Chondrocyte (in vitro differentiated cells): ENCODE data around the gene ZNHIT3. TPM values are rescaled to one million over a fixed set of nuclear protein-coding genes. Genes with fewer than 3 reads are reported as not detected.

Experiments
- DNase-seq: peaks from one replicate; pipeline ENCODE4 v3.0.0; 2021; ENCODE audit warnings: mixed read lengths, low spot score
- H3K27ac Mint-ChIP-seq: one replicate; pipeline ENCODE4 v1.8.0; 2021; ENCODE audit warnings: mild to moderate bottlenecking, moderate library complexity, mixed read lengths; ENCODE audit not compliant: unreplicated experiment
- H3K27me3 Mint-ChIP-seq: 2 replicates; pipeline ENCODE4 v1.8.0; 2021; ENCODE audit warnings: low read depth, mixed read lengths
- H3K36me3 Mint-ChIP-seq: 2 replicates; pipeline ENCODE4 v1.8.0; 2021; ENCODE audit warnings: low read depth, mixed read lengths
- H3K4me1 Mint-ChIP-seq: 2 replicates; pipeline ENCODE4 v1.8.0; 2021; ENCODE audit warnings: low read depth, mild to moderate bottlenecking, mixed read lengths
- H3K4me3 Mint-ChIP-seq: one replicate; pipeline ENCODE4 v1.8.0; 2021; ENCODE audit warnings: mild to moderate bottlenecking, moderate library complexity, mixed read lengths; ENCODE audit not compliant: unreplicated experiment
- H3K9me3 Mint-ChIP-seq: 2 replicates; pipeline ENCODE4 v1.8.0; 2021; ENCODE audit warnings: low read depth, mixed read lengths
- CTCF ChIP-seq: fragments of 200-600 bp; sonication (generic); IDR thresholded peaks from 2 replicates; pipeline ENCODE4 v1.5.0; 2021; ENCODE audit warnings: antibody characterized with exemption, mild to moderate bottlenecking, moderate library complexity
- total RNA-seq: library from RNA; stranded (reverse); gene quantifications from 3 replicates; pipeline ENCODE4 v1.2.1, GENCODE V29; 2021

Gene ZNHIT3
- total RNA-seq, 1 donor from 2014 or later, result 25.2 TPM

GRCh38 chr17:36510636-36511035 is 24.2 kb downstream of the ZNHIT3 start:
- no peak for TF ChIP-seq CTCF
- Mint-ChIP-seq H3K36me3 (peaks cover 21% of the 10 kb centered on the region), H3K4me1 (no peaks in the 10 kb centered on the region), H3K27me3 (no peaks in the 10 kb centered on the region), H3K4me3 (no peak overlapping the region), H3K9me3 (no peaks in the 10 kb centered on the region), H3K27ac (no peak overlapping the region)
- no peak for DNase-seq

- Mint-ChIP-seq H3K9me3 (no peaks in the 10 kb centered on the region), H3K36me3 (peaks cover 17% of the 10 kb centered on the region), H3K4me3 (no peak overlapping the region), H3K27me3 (no peaks in the 10 kb centered on the region), H3K27ac (no peak overlapping the region), H3K4me1 (no peaks in the 10 kb centered on the region)
- no peak for TF ChIP-seq CTCF
- no peak for DNase-seq
Measured at GRCh38 chr17:36511216-36511615, 24.7 kb downstream of the ZNHIT3 start.

GRCh38 chr17:36512641-36513040 is 26.2 kb downstream of the ZNHIT3 start:
- Mint-ChIP-seq H3K36me3 (peaks cover 13% of the 10 kb centered on the region), H3K27me3 (no peaks in the 10 kb centered on the region), H3K27ac (no peak overlapping the region), H3K9me3 (no peaks in the 10 kb centered on the region), H3K4me3 (no peak overlapping the region), H3K4me1 (no peaks in the 10 kb centered on the region)
- DNase-seq, result no peak
- no peak for TF ChIP-seq CTCF

GRCh38 chr17:36514856-36515255 is 28.4 kb downstream of the ZNHIT3 start:
- Mint-ChIP-seq H3K27ac (no peak overlapping the region), H3K9me3 (no peaks in the 10 kb centered on the region), H3K4me3 (no peak overlapping the region), H3K4me1 (no peaks in the 10 kb centered on the region), H3K36me3 (peaks cover 17% of the 10 kb centered on the region), H3K27me3 (no peaks in the 10 kb centered on the region)
- no peak for DNase-seq
- TF ChIP-seq CTCF, result no peak

- no peak for TF ChIP-seq CTCF
- Mint-ChIP-seq H3K4me3 (no peak overlapping the region), H3K27me3 (no peaks in the 10 kb centered on the region), H3K36me3 (peaks cover 22% of the 10 kb centered on the region), H3K9me3 (no peaks in the 10 kb centered on the region), H3K27ac (no peak overlapping the region), H3K4me1 (no peaks in the 10 kb centered on the region)
- DNase-seq, result no peak
Measured at GRCh38 chr17:36515837-36516236, 29.4 kb downstream of the ZNHIT3 start.
